RWPE1 (cell line): ENCODE results near the gene ETV7.

Experiments
- CTCF ChIA-PET: fragments of 350-600 bp; sonication (Branson Sonifier 250); formaldehyde crosslinking; extraction: SDS; loops from one replicate; lab custom pipeline; 2021; lab: Yijun Ruan, JAX
- POLR2A ChIA-PET: fragments of 400-600 bp; formaldehyde crosslinking; extraction: SDS; loops from one replicate; lab custom pipeline; 2020; ENCODE audit warnings: antibody characterized with exemption; ENCODE audit not compliant: low non-redundant PET; lab: Yijun Ruan, JAX
- DNase-seq: peaks from one replicate; pipeline ENCODE4 v3.0.0; 2012; ENCODE audit warnings: low spot score
- H3K27ac ChIP-seq: fragments of 450-650 bp; 2 replicates; pipeline ENCODE4 v1.5.1; 2017
- CTCF ChIP-seq: fragments of 450-650 bp; conservative IDR thresholded peaks from 2 replicates; pipeline ENCODE4 v1.5.1; 2017; ENCODE audit warnings: low read depth, mild to moderate bottlenecking

The ETV7 gene

DNA sequence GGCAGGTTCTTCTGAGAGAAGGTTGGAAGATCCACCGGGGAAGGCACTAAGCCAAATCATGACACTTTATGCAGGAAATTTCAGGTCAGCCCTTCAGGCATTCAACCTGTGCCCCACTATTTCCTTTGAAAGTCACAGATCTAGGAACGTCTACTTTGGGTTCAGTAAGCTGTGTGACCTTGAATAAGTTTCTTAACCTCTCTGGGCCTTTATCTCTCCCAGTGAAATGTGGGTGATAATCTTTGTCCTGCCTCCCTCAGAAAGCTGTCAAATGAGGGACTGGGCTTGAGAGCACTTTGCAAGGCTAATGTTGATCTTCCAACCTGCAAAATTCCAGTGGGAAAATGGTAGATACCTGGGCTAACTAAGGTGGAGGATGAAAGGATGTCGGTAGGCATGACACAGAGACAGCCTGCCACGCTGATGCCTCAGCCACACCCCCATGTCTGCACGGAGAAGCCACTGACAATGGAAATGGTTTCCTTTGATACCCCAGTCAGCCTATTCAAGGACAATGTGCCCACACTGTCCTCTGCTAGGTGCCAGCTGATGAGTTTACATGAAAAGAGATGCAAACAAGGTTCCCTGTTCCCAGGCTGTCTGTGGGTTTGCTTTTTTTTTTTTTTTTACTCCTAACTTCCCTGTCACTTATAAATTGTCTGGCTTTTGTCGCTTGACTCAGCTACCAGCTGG is 60.1 kb downstream of the ETV7 start:
- H3K27ac ChIP-seq = no peak overlapping the region
- POLR2A ChIA-PET = no interaction called here
- CTCF ChIA-PET = interaction anchor here (0.7 kb wide), 1 partner anchor 88 kb away, joined by 6 read pairs; no protein-coding TSS in a partner anchor
- no peak for TF ChIP-seq CTCF
- no peak for DNase-seq

DNA sequence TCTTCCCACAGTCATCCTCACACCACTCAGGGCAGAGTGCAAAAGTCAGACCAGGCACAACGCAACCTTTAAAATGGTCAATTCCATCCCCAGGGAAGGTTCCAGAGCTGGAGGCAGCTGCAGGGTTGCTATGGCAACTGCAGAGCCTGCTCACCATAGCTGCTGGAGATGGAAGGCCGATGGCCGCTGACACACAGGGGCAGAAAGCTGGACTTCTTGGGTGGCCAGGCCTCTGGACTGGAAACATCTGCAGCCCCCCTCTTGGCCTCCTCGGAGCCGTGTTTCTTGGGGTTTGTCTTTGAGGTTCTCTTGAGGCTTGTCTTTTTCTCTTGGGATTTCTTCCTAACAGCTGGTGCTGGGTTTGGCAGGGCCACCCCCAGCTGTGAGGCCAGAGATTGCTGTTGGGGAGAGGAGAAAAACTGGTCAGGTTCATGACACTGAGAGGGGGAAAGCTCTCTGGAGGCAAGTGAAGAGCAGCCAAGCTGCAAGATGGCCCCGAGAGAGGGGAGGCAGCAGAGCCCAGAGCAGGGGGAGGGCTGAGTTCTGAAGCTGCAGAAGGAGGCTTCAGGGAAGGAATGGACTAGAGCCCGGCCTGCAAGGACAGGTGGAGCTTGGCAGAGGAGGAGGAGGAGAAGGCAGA is 61.0 kb downstream of the ETV7 start:
- ChIA-PET POLR2A (no interaction called here), CTCF (interaction anchor here (1.3 kb wide), 1 partner anchor 24 kb away, joined by 3 read pairs; no protein-coding TSS in a partner anchor)
- H3K27ac ChIP-seq = no peak overlapping the region
- TF ChIP-seq CTCF = no peak
- no peak for DNase-seq

DNA sequence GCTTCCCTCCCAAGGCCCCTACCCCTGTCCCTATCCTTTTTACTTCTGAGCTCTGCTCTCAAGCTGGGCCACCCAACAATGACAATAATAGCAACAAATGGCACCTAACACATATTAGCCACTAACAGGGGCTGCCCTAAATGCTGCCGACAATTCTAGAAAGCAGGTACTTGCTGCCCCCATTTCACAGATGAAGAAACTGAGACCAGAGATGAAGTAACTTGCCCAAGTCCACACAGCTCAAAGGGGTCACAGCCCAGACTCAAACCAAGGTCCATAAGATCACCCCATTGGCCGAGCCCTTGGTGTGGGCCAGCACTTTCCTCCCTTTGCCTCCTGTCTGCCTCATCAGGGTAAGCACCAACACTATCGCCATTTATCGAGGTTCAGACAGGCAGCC is 62.8 kb downstream of the ETV7 start:
- TF ChIP-seq CTCF = no peak
- H3K27ac ChIP-seq = no peak overlapping the region
- ChIA-PET CTCF (no interaction called here), POLR2A (no interaction called here)
- no peak for DNase-seq

DNA sequence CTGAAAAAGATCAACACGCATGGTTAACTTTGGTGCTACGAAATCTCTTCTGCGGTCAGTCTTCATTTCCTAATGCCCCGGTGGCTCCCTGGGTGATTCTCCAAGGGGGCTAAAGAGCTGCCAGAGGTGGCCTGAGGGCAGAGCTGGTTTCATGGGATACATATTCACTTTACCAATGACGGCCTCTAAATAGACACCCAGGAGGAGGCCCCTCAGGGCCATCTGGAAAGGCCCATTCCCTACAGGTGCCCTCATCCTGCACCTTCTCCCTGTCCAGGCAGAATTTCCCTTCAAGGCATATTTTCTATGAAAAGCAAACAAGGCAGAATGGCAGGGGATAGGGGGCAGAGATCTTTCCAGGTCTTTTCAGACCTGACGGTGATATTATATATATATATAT is 63.3 kb downstream of the ETV7 start:
- DNase-seq = no peak
- no peak for TF ChIP-seq CTCF
- no peak overlapping the region for H3K27ac ChIP-seq
- POLR2A ChIA-PET = no interaction called here
- CTCF ChIA-PET = no interaction called here

- TF ChIP-seq CTCF = no peak
- H3K27ac ChIP-seq = no peak overlapping the region
- CTCF ChIA-PET = no interaction called here
- POLR2A ChIA-PET = no interaction called here
- no peak for DNase-seq
Measured at GRCh38 chr6:36323062-36323461, 64.4 kb downstream of the ETV7 start.

GRCh38 chr6:36322591-36322990 is 64.9 kb downstream of the ETV7 start:
- POLR2A ChIA-PET = no interaction called here
- no peak for DNase-seq
- no peak overlapping the region for H3K27ac ChIP-seq
- no peak for TF ChIP-seq CTCF
- CTCF ChIA-PET = interaction anchor here (0.6 to 1.0 kb wide), 2 partner anchors 18 to 227 kb away, joined by 3 read pairs; no protein-coding TSS in a partner anchor
